ENCODE results near the gene PLCG1.

The PLCG1 gene

GRCh38 chr20:41165001-41165882, 27.9 kb downstream of the PLCG1 start:
- no peak overlapping the region for H3K4me2 ChIP-seq (ENCODE audit: low read length)
- no peaks in the 10 kb centered on the region for H3K79me2 ChIP-seq (ENCODE audit: control insufficient read depth, low read length)
- no peaks in the 10 kb centered on the region for H3K9me2 ChIP-seq (replicated peaks; ENCODE audit: control insufficient read depth, low read length)
- TF ChIP-seq EZH2phosphoT487 (IDR thresholded peaks at IDR 0.05; ENCODE audit: borderline replicate concordance, low read length) = no peak
- TF ChIP-seq CTCF (IDR thresholded peaks at IDR 0.05; ENCODE audit: low read depth, low read length, poor library complexity, severe bottlenecking) = no peak
- H3K27me3 ChIP-seq (ENCODE audit: control insufficient read depth, low read length) = no peaks in the 10 kb centered on the region
- no peaks in the 10 kb centered on the region for H3K4me1 ChIP-seq (ENCODE audit: control insufficient read depth, low read length)
- no peak overlapping the region for H3K27ac ChIP-seq (ENCODE audit: low read depth, low read length)
- H4K20me1 ChIP-seq (ENCODE audit: control insufficient read depth, insufficient read depth, low read depth, low read length) = no peaks in the 10 kb centered on the region
- H3K9me3 ChIP-seq (ENCODE audit: control insufficient read depth, insufficient read depth, low read length) = no peaks in the 10 kb centered on the region
- peaks cover 78% of the 10 kb centered on the region for H3K36me3 ChIP-seq (ENCODE audit: control insufficient read depth, low read length)
- no peak overlapping the region for H3K4me3 ChIP-seq (ENCODE audit: low read length)
- H3F3A ChIP-seq (ENCODE audit: control insufficient read depth, insufficient read depth) = no peaks in the 10 kb centered on the region

- no peaks in the 10 kb centered on the region for H4K20me1 ChIP-seq (ENCODE audit: control insufficient read depth, insufficient read depth, low read depth, low read length)
- TF ChIP-seq CTCF (IDR thresholded peaks at IDR 0.05; ENCODE audit: low read depth, low read length, poor library complexity, severe bottlenecking) (no peak), EZH2phosphoT487 (IDR thresholded peaks at IDR 0.05; ENCODE audit: borderline replicate concordance, low read length) (no peak)
- no peak overlapping the region for H3K4me2 ChIP-seq (ENCODE audit: low read length)
- no peaks in the 10 kb centered on the region for H3K9me3 ChIP-seq (ENCODE audit: control insufficient read depth, insufficient read depth, low read length)
- H3F3A ChIP-seq (ENCODE audit: control insufficient read depth, insufficient read depth) = no peaks in the 10 kb centered on the region
- no peaks in the 10 kb centered on the region for H3K79me2 ChIP-seq (ENCODE audit: control insufficient read depth, low read length)
- no peaks in the 10 kb centered on the region for H3K9me2 ChIP-seq (replicated peaks; ENCODE audit: control insufficient read depth, low read length)
- H3K27ac ChIP-seq (ENCODE audit: low read depth, low read length) = no peak overlapping the region
- H3K36me3 ChIP-seq (ENCODE audit: control insufficient read depth, low read length) = peaks cover 78% of the 10 kb centered on the region
- H3K4me3 ChIP-seq (ENCODE audit: low read length) = no peak overlapping the region
- H3K27me3 ChIP-seq (ENCODE audit: control insufficient read depth, low read length) = no peaks in the 10 kb centered on the region
- no peaks in the 10 kb centered on the region for H3K4me1 ChIP-seq (ENCODE audit: control insufficient read depth, low read length)
Measured at GRCh38 chr20:41166201-41167117, 29.1 kb downstream of the PLCG1 start.

- Histone ChIP-seq H4K20me1 (ENCODE audit: control insufficient read depth, insufficient read depth, low read depth, low read length) (no peaks in the 10 kb centered on the region), H3K9me3 (ENCODE audit: control insufficient read depth, insufficient read depth, low read length) (no peaks in the 10 kb centered on the region), H3K27me3 (ENCODE audit: control insufficient read depth, low read length) (no peaks in the 10 kb centered on the region), H3K27ac (ENCODE audit: low read depth, low read length) (no peak overlapping the region), H3K36me3 (ENCODE audit: control insufficient read depth, low read length) (peaks cover 78% of the 10 kb centered on the region), H3K9me2 (replicated peaks; ENCODE audit: control insufficient read depth, low read length) (no peaks in the 10 kb centered on the region), H3K79me2 (ENCODE audit: control insufficient read depth, low read length) (no peaks in the 10 kb centered on the region), H3K4me1 (ENCODE audit: control insufficient read depth, low read length) (no peaks in the 10 kb centered on the region), H3F3A (ENCODE audit: control insufficient read depth, insufficient read depth) (no peaks in the 10 kb centered on the region), H3K4me2 (ENCODE audit: low read length) (no peak overlapping the region), H3K4me3 (ENCODE audit: low read length) (no peak overlapping the region)
- no peak for TF ChIP-seq CTCF (IDR thresholded peaks at IDR 0.05; ENCODE audit: low read depth, low read length, poor library complexity, severe bottlenecking)
- no peak for TF ChIP-seq EZH2phosphoT487 (IDR thresholded peaks at IDR 0.05; ENCODE audit: borderline replicate concordance, low read length)
Measured at GRCh38 chr20:41167118-41167470, 29.8 kb downstream of the PLCG1 start.

All from DOHH2 (cell line).